ENCODE data around the gene ARMCX4. TPM values are rescaled to one million over a fixed set of nuclear protein-coding genes. Genes with fewer than 3 reads are reported as not detected.

The ARMCX4 gene
- total RNA-seq, 1 experiment from 2014 or later: 17.0 TPM

DNA sequence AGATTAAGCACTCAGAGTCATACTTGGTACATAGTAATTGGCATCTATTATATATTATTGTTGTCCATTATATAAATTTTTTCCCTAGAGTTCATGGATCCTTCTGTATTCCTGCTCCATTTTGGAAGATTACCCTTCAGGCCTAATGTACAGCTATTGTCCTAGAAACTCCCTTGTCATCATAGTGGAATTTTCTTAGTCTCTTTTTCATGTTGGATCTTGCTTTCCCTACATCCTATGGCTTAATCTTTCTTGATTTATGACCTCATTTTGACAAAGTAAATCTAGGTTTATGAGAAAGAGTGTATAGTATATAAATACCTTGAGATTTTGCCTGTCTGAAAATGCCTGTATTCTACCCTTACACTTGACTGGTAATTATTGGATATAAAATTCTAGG is 22.1 kb downstream of the ARMCX4 start:
- no peak for DNase-seq
- peaks cover 39 to 60% of the 10 kb centered on the region in 2 experiments for H3K9me3 Mint-ChIP-seq
- H3K23me2 ChIP-seq (ENCODE audit: insufficient read length, low read depth, low read length, poor library complexity, severe bottlenecking): no peaks in the 10 kb centered on the region
- H2BK12ac ChIP-seq (ENCODE audit: insufficient read length, low read depth, low read length): no peak overlapping the region
- H2BK20ac ChIP-seq (ENCODE audit: low read depth, low read length, poor library complexity, severe bottlenecking): no peak overlapping the region
- H3K56ac ChIP-seq (ENCODE audit: insufficient read length, low read depth, low read length): no peak overlapping the region
- no peaks in the 10 kb centered on the region for H3K4me1 Mint-ChIP-seq
- no peak overlapping the region for H3K4ac ChIP-seq (ENCODE audit: low read depth, low read length)
- H3K18ac ChIP-seq (ENCODE audit: insufficient read length, low read depth, low read length): no peak overlapping the region
- H3K4me2 ChIP-seq (ENCODE audit: insufficient read depth, insufficient read length, low read length): no peak overlapping the region
- H3K79me1 ChIP-seq (ENCODE audit: insufficient read depth, low read depth, low read length, poor library complexity, severe bottlenecking): no peaks in the 10 kb centered on the region
- no peak overlapping the region for H4K8ac ChIP-seq (replicated peaks; ENCODE audit: insufficient read length, low read depth, low read length)
- no peak overlapping the region for H2BK15ac ChIP-seq (ENCODE audit: low read depth, low read length)
- H3K27me3 Mint-ChIP-seq (ENCODE audit: low read depth): no peaks in the 10 kb centered on the region
- no peaks in the 10 kb centered on the region for H4K20me1 ChIP-seq (ENCODE audit: control insufficient read depth, insufficient read depth, insufficient read length)
- H3K27ac ChIP-seq (ENCODE audit: insufficient read length, low read depth, low read length): no peak overlapping the region
- no peaks in the 10 kb centered on the region for H3K27me3 ChIP-seq (ENCODE audit: insufficient read depth, low read length)
- no peak overlapping the region for H2BK120ac ChIP-seq (ENCODE audit: low read depth, low read length, poor library complexity, severe bottlenecking)
- peaks cover 3 to 18% (median 15%) of the 10 kb centered on the region in 3 experiments; a peak in 5 of 7 replicates for H3K36me3 Mint-ChIP-seq (ENCODE audit: insufficient read depth in 1 of 3, low read depth in 3 of 3)
- no peak overlapping the region for H4K5ac ChIP-seq (ENCODE audit: insufficient read length, low read depth, low read length)
- no peak overlapping the region for H3K4me3 Mint-ChIP-seq
- no peak overlapping the region for H4K91ac ChIP-seq (ENCODE audit: insufficient read length, low read depth, low read length)
- no peak overlapping the region for H3T11ph ChIP-seq (ENCODE audit: low read length)
- no peaks in the 10 kb centered on the region for H3K79me2 ChIP-seq (ENCODE audit: insufficient read depth, low read length)
- H3K14ac ChIP-seq (ENCODE audit: insufficient read depth, low read length): no peak overlapping the region
- H2BK5ac ChIP-seq (ENCODE audit: insufficient read length, low read length): no peak overlapping the region
- no peak overlapping the region for H3K9ac ChIP-seq (ENCODE audit: extremely low read depth, insufficient read length, low read length)
- no peak overlapping the region for H3K23ac ChIP-seq (ENCODE audit: insufficient read length, low read depth, low read length)
- H2AFZ ChIP-seq (ENCODE audit: low read length): no peak overlapping the region
- no peaks in the 10 kb centered on the region for H3K4me1 ChIP-seq (ENCODE audit: insufficient read depth, low read length)
- H3K9me3 ChIP-seq (ENCODE audit: control insufficient read depth, low read depth, low read length): peaks cover 16% of the 10 kb centered on the region
- no peak overlapping the region for H3K27ac Mint-ChIP-seq
- H2AK5ac ChIP-seq (ENCODE audit: insufficient read length, low read length): no peak overlapping the region
- TF ChIP-seq, protein P1, sequence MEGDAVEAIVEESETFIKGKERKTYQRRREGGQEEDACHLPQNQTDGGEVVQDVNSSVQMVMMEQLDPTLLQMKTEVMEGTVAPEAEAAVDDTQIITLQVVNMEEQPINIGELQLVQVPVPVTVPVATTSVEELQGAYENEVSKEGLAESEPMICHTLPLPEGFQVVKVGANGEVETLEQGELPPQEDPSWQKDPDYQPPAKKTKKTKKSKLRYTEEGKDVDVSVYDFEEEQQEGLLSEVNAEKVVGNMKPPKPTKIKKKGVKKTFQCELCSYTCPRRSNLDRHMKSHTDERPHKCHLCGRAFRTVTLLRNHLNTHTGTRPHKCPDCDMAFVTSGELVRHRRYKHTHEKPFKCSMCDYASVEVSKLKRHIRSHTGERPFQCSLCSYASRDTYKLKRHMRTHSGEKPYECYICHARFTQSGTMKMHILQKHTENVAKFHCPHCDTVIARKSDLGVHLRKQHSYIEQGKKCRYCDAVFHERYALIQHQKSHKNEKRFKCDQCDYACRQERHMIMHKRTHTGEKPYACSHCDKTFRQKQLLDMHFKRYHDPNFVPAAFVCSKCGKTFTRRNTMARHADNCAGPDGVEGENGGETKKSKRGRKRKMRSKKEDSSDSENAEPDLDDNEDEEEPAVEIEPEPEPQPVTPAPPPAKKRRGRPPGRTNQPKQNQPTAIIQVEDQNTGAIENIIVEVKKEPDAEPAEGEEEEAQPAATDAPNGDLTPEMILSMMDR (conservative IDR thresholded peaks at IDR 0.05): no peak

Data from H9 (cell line).